Right kidney (tissue), 1 donor: ENCODE measurements around the gene GGTLC2.
A peak's percentile ranks its signal among the peaks of the same experiment; 100 is the strongest.
"Not testable (repeated sequence)": the region's sequence is repeated elsewhere in the genome, so short reads cannot be mapped to it uniquely, and the experiment has no call there.

Source experiments
- DNase-seq: peaks from one replicate; pipeline ENCODE4 v3.0.0-alpha.2; 2016

Gene GGTLC2

GRCh38 chr22:22667966-22668880, 23.8 kb downstream of the GGTLC2 start:
- DNase-seq, result no peak

- DNase-seq, result no peak
Observed at GRCh38 chr22:22669093-22669492, 24.7 kb downstream of the GGTLC2 start.

GRCh38 chr22:22670076-22670795, 25.8 kb downstream of the GGTLC2 start:
- DNase-seq, result no peak

- no peak for DNase-seq
Observed at GRCh38 chr22:22671506-22671905, 27.1 kb downstream of the GGTLC2 start.

- no peak for DNase-seq
Observed at GRCh38 chr22:22673099-22673498, 28.7 kb downstream of the GGTLC2 start.

GRCh38 chr22:22673628-22674027, 29.2 kb downstream of the GGTLC2 start:
- no peak for DNase-seq

GRCh38 chr22:22674467-22674866, 30.1 kb downstream of the GGTLC2 start:
- no peak for DNase-seq

- DNase-seq, result no peak
Observed at GRCh38 chr22:22678970-22679369, 34.6 kb downstream of the GGTLC2 start.

- DNase-seq, result no peak
Observed at GRCh38 chr22:22680396-22680795, 36.0 kb downstream of the GGTLC2 start.

- peak; percentile 33 for DNase-seq
Observed at GRCh38 chr22:22681221-22681739, 36.9 kb downstream of the GGTLC2 start.

GRCh38 chr22:22682196-22682595, 37.8 kb downstream of the GGTLC2 start:
- DNase-seq, result no peak

GRCh38 chr22:22682807-22683667, 38.6 kb downstream of the GGTLC2 start:
- no peak for DNase-seq

- DNase-seq, result no peak
Observed at GRCh38 chr22:22683668-22684361, 39.4 kb downstream of the GGTLC2 start.

GRCh38 chr22:22684580-22685561, 40.5 kb downstream of the GGTLC2 start:
- DNase-seq, result no peak

- no peak for DNase-seq
Observed at GRCh38 chr22:22685586-22685985, 41.2 kb downstream of the GGTLC2 start.

GRCh38 chr22:22686202-22687115, 42.0 kb downstream of the GGTLC2 start:
- DNase-seq, result not testable (repeated sequence)

- no peak for DNase-seq
Observed at GRCh38 chr22:22687638-22688500, 43.5 kb downstream of the GGTLC2 start.
